ENCODE data around the gene CCDC24.
A peak's percentile ranks its signal among the peaks of the same experiment; 100 is the strongest.

Gene CCDC24

DNA sequence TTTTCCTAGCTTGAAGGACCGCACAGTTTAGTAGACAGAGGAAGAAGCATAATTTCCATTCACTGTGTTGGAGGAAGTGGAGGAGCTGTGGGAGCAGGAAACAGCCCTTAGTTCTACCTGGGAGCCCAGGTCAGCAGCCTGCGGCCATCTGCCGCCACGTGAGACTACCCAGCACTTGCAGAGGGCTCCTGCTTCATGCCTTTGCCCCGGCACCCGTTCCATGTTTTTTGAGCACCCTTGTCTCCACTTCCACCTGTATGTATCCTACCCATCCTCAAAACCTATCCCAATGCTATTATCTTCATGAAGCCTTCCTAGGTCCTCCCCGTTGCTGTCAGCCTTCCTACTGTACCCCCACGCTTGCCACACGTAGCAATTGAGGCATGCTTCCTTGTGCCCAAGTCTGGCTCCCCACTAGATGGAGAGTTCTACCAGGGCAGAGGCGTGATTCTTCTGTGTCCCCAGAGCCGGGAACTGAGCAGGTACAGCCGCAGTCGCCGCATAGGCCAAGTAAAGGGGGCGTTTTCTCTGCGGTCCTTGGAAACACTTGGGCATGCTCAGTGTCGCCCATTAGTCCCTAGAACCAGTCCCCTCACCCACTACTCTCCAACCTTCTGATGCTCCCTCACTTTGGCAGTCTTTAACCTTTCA lies 38.0 kb downstream of the CCDC24 start:
- DNase-seq = no peak

- DNase-seq = peak; percentile 88
Observed at GRCh38 chr1:44029911-44030604, 38.7 kb downstream of the CCDC24 start.

- peak; percentile 23 for DNase-seq
Observed at GRCh38 chr1:44030605-44031251, 39.3 kb downstream of the CCDC24 start.

DNA sequence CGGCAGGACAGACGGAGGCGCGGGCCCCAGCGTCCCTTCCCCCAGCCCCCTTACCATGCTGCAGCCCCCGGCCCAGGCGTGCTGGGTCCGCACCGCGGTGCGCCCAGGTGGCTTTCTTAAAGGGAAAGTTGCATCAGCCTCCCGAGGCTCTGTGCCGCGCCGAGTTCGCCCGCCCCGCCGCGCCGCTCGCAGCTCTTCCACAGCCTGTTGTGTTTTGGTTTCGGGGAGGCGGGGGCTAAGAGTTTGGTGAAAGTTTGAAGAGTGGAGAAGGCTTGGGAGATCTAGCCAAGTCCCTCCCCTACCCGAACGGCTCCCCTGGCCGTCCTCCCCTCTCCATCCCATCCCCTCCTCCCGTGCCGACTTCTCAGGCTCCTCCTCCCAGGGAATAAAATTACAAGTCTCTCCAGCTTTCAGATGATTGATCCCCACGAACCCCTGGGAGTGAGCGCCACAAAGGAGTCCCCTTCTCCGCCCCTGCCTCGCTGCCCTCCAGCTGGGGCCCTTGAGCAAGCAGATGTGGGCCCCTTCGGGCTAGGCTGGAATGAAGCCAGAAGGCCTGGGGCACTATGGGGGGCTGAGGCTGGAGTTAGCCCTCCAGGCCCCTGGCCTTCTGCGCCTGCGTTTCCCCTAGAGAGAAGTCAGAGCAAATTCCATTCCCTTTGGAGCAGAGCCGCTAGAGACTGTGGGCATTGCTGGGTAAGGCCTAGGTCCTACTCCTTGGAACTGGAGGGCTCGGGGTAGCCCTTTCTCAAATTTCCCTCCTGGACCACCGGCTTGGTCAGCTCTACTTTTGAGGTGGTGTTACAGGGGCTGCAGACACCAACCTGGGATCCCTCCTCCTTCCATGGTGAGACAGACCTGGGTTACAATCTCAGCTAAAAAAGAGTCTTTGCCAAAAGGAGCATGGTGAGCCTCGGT lies 40.1 kb downstream of the CCDC24 start, which contains the start of gene SLC6A9:
Gene SLC6A9 (minus strand): TSS at position 211 of the 918 bp plus-strand sequence. CDS start 7,185 bp downstream, outside the sequence.
- peak; percentile 87 for DNase-seq

DNA sequence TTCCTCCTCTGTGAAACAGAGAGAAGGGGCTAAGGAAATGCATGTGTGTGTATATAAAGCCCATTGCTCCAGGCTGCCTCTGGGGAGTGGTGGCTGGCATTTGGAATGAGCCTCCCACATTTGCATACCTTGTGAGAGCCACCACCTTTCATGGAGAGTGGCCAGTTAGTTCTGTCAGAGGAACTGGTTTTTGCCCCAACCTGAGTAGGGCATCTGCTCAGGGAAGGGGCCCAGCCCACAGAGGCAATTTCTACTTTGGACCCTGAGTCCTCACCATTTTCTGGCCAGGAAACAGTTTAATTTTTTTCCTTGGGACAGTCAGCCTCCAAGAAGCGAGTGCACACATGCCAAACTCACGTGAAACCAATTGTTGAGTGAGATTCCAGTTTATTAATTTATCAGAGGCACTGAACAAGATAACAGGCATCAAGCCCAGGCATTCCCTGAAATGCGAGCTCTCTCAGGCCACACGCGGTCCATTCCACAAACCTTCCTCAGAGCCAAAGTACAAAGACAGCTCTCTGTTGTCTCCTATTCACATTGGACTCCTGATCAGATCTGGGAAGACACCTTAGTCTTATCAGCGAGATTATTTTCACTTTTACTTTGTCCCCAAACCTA lies 40.9 kb downstream of the CCDC24 start:
- no peak for DNase-seq

GRCh38 chr1:44033041-44033575 lies 41.7 kb downstream of the CCDC24 start:
- DNase-seq = no peak

- no peak for DNase-seq
Observed at GRCh38 chr1:44033756-44034155, 42.4 kb downstream of the CCDC24 start.

GRCh38 chr1:44034423-44034822 lies 43.0 kb downstream of the CCDC24 start:
- DNase-seq = no peak

DNA sequence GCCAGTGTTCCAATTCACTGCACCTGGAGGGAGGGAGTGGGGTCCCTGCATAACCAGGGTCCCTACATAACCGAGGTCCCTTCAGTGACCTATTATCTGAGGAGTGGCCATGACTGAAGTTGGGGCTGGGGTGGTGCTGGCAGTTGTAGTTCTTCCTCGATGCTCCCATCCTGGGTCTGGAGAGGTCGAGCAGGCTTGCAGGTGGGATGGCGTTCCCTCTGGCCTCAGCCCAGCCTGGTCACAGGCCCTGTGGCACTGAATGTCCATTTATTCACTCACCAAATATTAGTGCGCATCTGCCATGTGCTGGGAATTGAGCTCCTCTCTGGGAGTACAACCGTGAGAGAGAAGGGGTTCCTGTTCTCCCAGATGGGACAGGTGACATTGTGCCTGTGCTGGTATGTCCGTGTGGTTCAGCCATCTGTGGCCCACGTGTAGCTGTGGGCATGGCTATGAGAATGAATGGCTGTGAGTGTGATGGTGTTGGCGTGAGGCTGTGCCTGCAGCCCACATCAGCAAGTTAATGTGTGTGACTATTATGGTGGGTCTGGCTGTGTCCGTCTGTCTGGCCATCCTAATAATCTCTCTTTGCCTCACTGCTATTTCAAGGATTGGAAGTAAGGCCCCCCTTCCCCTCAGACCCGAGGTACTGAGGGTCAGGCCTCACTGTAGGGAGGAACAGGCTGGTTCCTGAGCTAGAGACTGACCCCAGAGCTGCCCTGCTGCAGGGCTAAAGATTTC lies 43.7 kb downstream of the CCDC24 start:
- DNase-seq = no peak

DNA sequence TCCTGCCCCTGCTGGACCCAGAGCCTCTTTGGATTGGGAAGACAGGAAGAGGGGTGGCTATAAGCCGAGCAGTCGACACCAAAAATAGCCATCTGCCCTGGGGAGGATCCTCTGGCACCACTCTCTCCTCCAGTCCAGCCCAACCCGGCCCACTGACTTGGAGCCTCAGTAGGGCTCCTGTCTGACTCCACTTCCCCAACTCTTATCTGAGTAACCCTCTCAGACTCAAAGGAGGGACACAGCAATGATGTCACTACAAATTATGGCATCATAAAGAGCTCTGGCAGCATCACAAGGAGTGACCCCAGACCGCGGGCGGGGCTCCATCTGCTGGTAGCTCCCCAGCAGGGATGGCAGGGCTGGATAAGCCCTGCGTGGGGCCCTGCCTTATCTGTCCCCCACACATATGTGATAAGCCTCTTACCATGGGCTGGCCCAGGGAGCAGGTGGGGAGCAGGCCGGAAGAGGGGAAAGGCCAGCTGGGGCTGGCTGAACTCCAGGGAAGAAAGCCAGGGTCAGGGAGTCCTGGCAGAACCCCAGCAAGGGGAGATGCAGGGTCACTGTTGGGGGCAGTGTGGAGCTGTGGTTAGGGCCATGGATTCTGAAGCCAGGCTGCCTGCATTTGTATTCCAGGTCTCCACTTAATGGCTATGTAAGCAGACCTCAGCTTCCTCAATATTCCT lies 44.5 kb downstream of the CCDC24 start:
- DNase-seq = no peak

GRCh38 chr1:44036409-44037139 lies 45.2 kb downstream of the CCDC24 start:
- peak; percentile 68 for DNase-seq

DNA sequence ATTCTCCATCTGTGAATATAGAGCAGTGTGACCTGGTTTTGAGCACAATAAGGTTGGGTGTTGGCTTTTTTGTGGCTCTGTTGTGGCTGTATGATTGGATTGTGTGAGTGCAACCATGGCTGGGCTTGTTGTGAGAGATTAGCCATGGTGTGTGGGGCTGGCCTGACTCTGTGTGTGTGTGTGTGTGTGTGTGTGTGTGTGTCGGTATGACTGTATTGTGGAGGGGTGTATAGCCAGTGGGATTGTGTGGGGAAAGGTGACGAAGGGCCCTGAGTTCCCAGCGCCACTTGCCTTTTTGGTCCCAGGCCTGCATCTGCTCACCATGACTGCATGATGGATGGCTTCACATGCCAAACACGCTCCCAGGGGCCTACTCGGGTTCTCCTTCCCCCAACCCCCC lies 45.8 kb downstream of the CCDC24 start:
- DNase-seq = peak; percentile 21

DNA sequence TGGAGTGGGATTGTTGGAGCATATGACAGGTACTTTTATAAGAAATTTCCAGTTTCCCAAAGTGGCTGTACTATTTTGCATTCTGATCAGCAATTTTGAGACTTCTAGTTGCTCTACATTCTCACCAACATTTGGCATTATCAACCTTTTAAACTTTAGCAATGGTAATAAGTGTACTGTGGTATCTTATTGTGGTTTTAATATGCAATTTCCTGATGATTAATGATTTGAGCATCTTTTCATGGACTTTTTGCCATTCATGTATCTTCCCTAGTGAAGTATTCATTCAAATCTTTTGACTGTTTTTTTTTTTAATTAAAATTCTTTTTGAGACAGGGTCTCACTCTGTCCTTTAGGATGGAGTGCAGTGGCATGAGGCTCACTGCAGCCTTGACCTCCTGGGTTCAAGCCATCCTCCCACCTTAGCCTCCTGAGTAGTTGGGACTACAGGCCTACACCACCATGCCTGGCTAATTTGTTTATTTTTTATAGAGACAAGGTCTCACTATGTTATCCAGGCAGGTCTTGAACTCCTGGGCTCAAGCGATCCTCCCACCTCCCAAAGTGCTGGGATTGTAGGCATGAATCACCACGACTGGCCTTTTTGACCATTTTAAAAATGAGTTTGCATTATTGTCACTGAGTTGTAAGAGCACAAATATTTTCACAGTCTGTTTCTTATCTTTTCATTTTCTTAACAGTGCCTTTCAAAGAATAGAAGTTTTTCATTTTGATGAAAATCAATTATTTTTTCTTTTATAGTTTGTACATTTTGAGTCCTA lies 47.7 kb downstream of the CCDC24 start:
- DNase-seq = peak; percentile 54

DNA sequence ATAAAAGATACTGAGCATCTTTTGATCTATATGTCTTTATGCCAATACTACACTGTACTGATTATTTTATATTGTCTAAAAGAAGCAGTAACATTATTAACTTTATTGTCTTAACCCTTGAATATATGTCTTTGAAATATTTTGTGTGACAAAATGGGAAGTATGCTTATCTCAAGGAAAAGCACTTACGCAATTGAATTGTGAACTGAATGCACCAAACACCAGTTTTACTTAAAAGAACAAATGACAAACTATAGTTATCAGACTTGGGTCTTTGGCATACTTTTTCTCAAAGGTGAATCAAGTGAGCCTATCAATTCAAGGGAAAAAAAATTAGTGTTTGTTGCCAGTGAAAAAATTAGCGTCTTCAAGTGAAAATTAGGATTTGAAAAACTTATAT lies 49.0 kb downstream of the CCDC24 start:
- no peak for DNase-seq

DNA sequence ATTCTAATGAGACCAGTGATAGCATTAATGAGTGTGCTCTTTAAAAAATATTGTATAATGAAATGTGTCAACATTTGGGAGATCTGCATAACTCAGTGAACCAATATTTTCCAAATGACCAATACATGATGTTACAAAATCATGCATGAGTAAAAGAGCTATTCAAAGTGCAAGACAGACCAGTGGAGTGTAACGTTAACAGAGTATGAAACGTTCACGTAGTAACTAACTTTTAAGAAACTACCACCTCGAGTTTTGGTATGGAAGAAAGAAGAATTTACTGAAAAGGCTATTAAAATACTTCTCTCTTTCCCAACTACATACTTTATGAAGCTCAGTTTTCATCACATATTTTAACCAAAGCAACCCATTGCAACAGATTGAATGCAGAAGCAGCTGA lies 49.4 kb downstream of the CCDC24 start:
- peak; percentile 20 for DNase-seq

DNA sequence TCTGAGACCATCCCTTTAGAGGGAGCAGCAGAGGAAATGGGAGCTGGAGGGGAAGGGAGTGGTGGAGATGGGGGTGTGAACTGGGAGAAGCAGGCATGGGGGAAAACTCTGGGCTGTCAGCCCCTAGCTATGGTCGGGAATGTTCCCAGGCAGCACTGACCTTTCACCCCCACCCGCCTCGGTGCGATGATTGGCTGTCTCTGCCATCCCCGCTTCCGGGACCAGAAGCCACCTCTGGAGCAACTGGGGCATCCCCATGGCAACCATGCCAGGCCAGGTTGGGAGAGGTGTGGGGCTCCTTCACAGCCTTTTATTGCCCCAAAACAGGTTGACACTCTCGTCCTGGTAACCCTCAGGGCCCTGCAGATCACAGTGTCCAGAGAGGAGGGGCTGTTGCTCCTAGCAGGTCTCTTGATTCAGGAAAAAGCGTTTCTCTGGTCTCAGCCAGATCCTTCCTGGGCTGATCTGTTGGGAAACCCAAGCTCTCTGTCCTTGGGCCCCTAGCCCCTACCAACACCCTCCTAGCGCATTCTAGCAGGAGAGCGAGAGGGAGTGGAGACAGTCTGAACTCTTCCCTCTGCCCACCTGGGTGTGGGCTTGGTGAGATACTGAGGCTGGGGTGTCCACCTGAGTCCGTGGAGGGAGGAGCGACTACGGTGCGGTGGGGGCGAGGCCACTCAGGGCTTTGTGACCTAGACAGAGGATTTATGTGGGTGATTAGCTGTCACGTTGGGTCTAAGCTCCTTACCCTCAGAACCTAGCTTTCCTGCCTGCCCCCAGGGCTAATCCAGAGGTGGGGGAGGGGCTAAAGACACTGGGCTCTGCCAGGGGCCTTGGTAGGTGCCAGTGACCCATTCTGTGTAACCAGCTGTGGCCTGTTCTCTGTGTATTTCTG lies 52.0 kb downstream of the CCDC24 start:
- no peak for DNase-seq

DNA sequence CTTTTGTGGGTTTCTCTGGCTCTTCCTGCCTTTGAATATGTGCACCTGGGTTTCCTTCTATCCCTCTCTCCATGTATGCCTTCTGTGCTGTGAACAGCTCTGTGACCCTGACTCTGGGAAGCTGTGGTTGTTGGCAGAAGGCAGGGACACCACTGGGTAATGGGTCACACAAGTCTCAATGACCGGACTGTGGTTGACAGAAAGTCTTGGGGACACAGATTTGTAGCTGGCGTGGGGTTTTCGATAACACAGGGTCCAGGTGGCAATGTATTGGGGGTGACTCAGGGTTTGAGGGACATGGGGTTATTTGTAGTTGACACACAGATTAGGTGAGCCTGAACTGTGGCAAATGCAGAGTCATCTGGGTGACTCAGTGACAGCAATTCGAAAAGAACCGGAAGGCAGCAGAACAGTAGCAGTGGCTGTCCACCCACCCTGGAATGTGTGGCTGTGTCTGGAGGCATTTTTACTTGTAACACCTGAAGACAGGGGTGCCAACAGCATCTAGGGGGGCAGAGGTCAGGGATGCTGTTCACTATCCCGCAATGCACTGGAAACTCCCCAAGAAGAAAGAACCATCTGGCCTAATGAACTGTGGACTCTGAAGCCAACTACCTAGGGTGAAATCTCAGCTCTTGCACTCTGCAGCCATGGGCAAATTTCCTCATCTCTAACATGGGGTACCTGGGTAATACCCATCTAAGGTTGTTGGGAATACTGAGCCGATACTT lies 52.8 kb downstream of the CCDC24 start:
- no peak for DNase-seq
